MCF 10A (cell line): ENCODE measurements around the gene LTBP2. TPM values are rescaled to one million over a fixed set of nuclear protein-coding genes. Genes with fewer than 3 reads are reported as not detected.
A peak's percentile ranks its signal among the peaks of the same experiment; 100 is the strongest.

Source experiments
- BruUV-seq: library from RNA; stranded (reverse); fragments of 400-500 nt; replicated peaks from 2 replicates; lab custom pipeline; 2021; lab: Mats Ljungman, UMichigan
- CTCF ChIA-PET: fragments of 300-600 bp; sonication (Branson Sonifier 250); formaldehyde crosslinking; extraction: SDS; loops from one replicate; lab custom pipeline; 2021; ENCODE audit warnings: antibody characterized with exemption, inconsistent platforms; lab: Yijun Ruan, JAX
- POLR2A ChIA-PET: fragments of 300-600, 350-650 bp; sonication (Branson Sonifier 250); formaldehyde crosslinking; extraction: SDS; loops from one replicate; lab custom pipeline; 2020; ENCODE audit warnings: antibody characterized with exemption, inconsistent platforms; lab: Yijun Ruan, JAX
- DNase-seq: peaks from one replicate; pipeline ENCODE4 v3.0.0-alpha.2; 2018; ENCODE audit not compliant: unreplicated experiment
- H3K27ac Mint-ChIP-seq: one replicate; pipeline ENCODE4 v1.8.0; 2022; ENCODE audit warnings: mild to moderate bottlenecking, low read depth, mixed read lengths; ENCODE audit not compliant: unreplicated experiment
- H3K27me3 Mint-ChIP-seq: one replicate; pipeline ENCODE4 v1.8.0; 2022; ENCODE audit warnings: mixed read lengths; ENCODE audit not compliant: insufficient read depth, unreplicated experiment
- H3K36me3 Mint-ChIP-seq: one replicate; pipeline ENCODE4 v1.8.0; 2022; ENCODE audit warnings: mild to moderate bottlenecking, moderate library complexity, mixed read lengths; ENCODE audit not compliant: insufficient read depth, unreplicated experiment
- H3K4me1 Mint-ChIP-seq: one replicate; pipeline ENCODE4 v1.8.0; 2022; ENCODE audit warnings: mixed read lengths; ENCODE audit not compliant: insufficient read depth, unreplicated experiment
- H3K4me3 Mint-ChIP-seq: one replicate; pipeline ENCODE4 v1.8.0; 2022; ENCODE audit warnings: mild to moderate bottlenecking, moderate library complexity, mixed read lengths; ENCODE audit not compliant: unreplicated experiment
- H3K9me3 Mint-ChIP-seq: one replicate; pipeline ENCODE4 v1.8.0; 2022; ENCODE audit warnings: mixed read lengths; ENCODE audit not compliant: unreplicated experiment
- intact Hi-C: fragments of 100-400 bp; cut with micrococcal nuclease; formaldehyde crosslinking; loops from 2 replicates; pipeline ENCODE4 v1.14.1; 2022
- total RNA-seq: library from RNA; stranded (reverse); gene quantifications from 2 replicates; pipeline ENCODE4 v1.2.3, GENCODE V29; 2022
- TF ChIP-seq, protein P1 (sequence below): fragments of 200-600 bp; IDR thresholded peaks from one replicate; pipeline ENCODE4 v1.8.0; 2022; ENCODE audit warnings: antibody characterized with exemption, mild to moderate bottlenecking; ENCODE audit not compliant: unreplicated experiment

Gene LTBP2
- total RNA-seq, 1 experiment from 2014 or later = 16.8 TPM

DNA sequence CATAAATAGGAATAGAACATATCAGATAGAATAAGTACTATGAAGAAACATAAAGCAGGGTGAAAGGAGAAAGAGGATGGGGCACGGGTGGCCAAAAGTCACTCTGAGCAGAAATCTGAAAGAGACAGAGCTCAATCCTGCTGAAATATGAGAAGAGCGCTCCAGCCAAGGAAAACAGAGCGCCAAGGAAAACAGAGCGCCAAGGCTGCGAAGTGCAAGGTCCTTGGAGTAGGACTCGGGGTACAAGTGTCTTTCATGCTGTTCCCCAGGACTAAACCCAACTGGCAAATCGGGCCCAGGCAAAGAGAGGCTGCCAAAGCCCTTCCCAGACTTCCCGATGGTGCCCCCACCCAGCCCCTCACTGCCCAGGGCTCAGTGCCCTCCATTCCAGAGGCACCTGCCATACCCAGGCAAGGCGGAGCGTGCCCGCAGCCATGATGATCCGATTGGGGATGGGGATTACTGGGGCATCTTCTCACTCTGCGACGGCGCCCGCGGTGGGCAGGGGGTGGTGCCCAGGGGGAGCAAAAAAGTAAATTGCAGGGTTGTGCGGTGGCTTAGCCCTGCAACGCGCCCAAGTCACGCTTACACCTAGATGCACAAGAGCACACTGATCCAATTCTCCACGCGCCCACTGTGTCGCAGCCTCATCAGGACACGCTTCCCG is 1.7 kb downstream of the LTBP2 start:
- no TSS peak for BruUV-seq
- TF ChIP-seq, protein P1, sequence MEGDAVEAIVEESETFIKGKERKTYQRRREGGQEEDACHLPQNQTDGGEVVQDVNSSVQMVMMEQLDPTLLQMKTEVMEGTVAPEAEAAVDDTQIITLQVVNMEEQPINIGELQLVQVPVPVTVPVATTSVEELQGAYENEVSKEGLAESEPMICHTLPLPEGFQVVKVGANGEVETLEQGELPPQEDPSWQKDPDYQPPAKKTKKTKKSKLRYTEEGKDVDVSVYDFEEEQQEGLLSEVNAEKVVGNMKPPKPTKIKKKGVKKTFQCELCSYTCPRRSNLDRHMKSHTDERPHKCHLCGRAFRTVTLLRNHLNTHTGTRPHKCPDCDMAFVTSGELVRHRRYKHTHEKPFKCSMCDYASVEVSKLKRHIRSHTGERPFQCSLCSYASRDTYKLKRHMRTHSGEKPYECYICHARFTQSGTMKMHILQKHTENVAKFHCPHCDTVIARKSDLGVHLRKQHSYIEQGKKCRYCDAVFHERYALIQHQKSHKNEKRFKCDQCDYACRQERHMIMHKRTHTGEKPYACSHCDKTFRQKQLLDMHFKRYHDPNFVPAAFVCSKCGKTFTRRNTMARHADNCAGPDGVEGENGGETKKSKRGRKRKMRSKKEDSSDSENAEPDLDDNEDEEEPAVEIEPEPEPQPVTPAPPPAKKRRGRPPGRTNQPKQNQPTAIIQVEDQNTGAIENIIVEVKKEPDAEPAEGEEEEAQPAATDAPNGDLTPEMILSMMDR = no peak
- Mint-ChIP-seq H3K4me3 (peak overlapping the region; percentile 69), H3K4me1 (peaks cover 30% of the 10 kb centered on the region), H3K27ac (peak overlapping the region; percentile 44), H3K9me3 (no peaks in the 10 kb centered on the region), H3K36me3 (no peaks in the 10 kb centered on the region), H3K27me3 (no peaks in the 10 kb centered on the region)
- ChIA-PET POLR2A (interaction anchor here (0.7 to 1.7 kb wide), 5 partner anchors 9 to 154 kb away, joined by 3 to 9 read pairs (median 3); partner anchors contain the start of gene YLPM1), CTCF (interaction anchor here (0.6 to 3.5 kb wide), 17 partner anchors 8 to 126 kb away, joined by 3 to 23 read pairs (median 8); no protein-coding TSS in a partner anchor)
- intact Hi-C loops = no loop called here
- no peak for DNase-seq

GRCh38 chr14:74609721-74610120 is 2.3 kb downstream of the LTBP2 start:
- Mint-ChIP-seq H3K27me3 (no peaks in the 10 kb centered on the region), H3K9me3 (no peaks in the 10 kb centered on the region), H3K4me1 (peaks cover 28% of the 10 kb centered on the region), H3K4me3 (peak overlapping the region; percentile 69), H3K27ac (peak overlapping the region; percentile 44), H3K36me3 (no peaks in the 10 kb centered on the region)
- ChIA-PET CTCF (interaction anchor here (0.5 to 3.5 kb wide), 40 partner anchors 9 to 272 kb away, joined by 3 to 21 read pairs (median 5); partner anchors contain the start of genes AREL1 and FCF1), POLR2A (interaction anchor here (0.6 to 1.8 kb wide), 11 partner anchors 8 to 183 kb away, joined by 3 to 15 read pairs (median 4); partner anchors contain the start of gene YLPM1)
- no TSS peak for BruUV-seq
- intact Hi-C loops = loop anchor here (1.0 to 10.0 kb wide), 8 partner anchors 37 to 296 kb away; partner anchors contain the start of genes AREL1 and FCF1
- DNase-seq = no peak
- TF ChIP-seq, protein P1 = no peak

DNA sequence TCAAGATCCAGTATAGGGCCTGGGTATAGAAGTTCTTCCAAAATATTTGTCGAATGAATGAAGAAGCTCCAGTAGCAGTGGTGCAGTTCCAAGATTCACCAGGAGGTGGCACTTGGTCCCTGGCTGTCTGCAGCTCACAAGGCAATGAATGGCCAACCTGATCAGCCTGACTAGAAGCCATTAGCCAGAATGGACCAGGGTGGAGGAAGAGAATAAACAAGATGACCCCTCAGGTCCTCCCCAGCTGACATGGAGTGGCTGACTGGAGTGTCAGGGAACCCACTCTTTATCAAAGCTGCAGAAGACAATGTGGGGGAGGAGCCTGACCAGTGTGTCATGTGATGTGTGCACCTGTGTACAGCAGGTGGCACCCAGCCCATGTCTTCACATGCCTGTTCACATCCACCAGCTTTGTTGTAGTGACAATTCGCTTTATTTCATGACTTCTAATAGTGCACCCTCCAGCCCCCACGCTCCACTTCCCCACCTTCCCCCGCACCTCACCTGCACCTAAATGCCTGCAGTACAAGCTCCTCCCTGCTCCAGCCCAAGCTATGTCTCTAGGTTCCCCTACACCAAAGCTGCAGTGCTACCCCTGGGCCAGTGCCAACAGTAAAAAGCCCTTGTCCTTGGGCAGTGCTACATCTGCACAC is 3.0 kb downstream of the LTBP2 start:
- Mint-ChIP-seq H3K9me3 (no peaks in the 10 kb centered on the region), H3K27ac (no peak overlapping the region), H3K27me3 (no peaks in the 10 kb centered on the region), H3K4me3 (no peak overlapping the region), H3K4me1 (peaks cover 21% of the 10 kb centered on the region), H3K36me3 (no peaks in the 10 kb centered on the region)
- intact Hi-C loops = loop anchor here (1.0 to 10.0 kb wide), 8 partner anchors 36 to 296 kb away; partner anchors contain the start of genes AREL1 and FCF1
- POLR2A ChIA-PET = interaction anchor here (0.5 to 1.8 kb wide), 18 partner anchors 8 to 296 kb away, joined by 3 to 15 read pairs (median 4); partner anchors contain the start of genes AREL1, FCF1 and YLPM1
- DNase-seq = peak; percentile 85
- TF ChIP-seq, protein P1 = peak; percentile 96
- CTCF ChIA-PET = interaction anchor here (0.5 to 3.5 kb wide), 55 partner anchors 8 to 523 kb away, joined by 3 to 21 read pairs (median 4); partner anchors contain the start of genes AREL1 and FCF1
- BruUV-seq = no TSS peak

- no peaks in the 10 kb centered on the region for H3K9me3 Mint-ChIP-seq
- H3K27me3 Mint-ChIP-seq = no peaks in the 10 kb centered on the region
- no peak overlapping the region for H3K4me3 Mint-ChIP-seq
- ChIA-PET CTCF (interaction anchor here (0.6 to 1.0 kb wide), 3 partner anchors 61 to 92 kb away, joined by 3 to 4 read pairs (median 3); no protein-coding TSS in a partner anchor), POLR2A (no interaction called here)
- no peak for DNase-seq
- BruUV-seq = no TSS peak
- H3K36me3 Mint-ChIP-seq = peaks cover under 1% of the 10 kb centered on the region
- TF ChIP-seq, protein P1 = no peak
- H3K27ac Mint-ChIP-seq = peak overlapping the region; percentile 50
- intact Hi-C loops = loop anchor here (5.0 to 10.0 kb wide), 2 partner anchors 66 to 242 kb away; no protein-coding TSS in a partner anchor
- peaks cover 14% of the 10 kb centered on the region for H3K4me1 Mint-ChIP-seq
Measured at GRCh38 chr14:74606727-74607126, 5.3 kb downstream of the LTBP2 start.
